Spleen (tissue), 7 donors: Measurements from ENCODE around the gene CBARP.

Source experiments
- POLR2AphosphoS5 ChIP-seq, 3 donors: sonication (generic); formaldehyde crosslinking; IDR thresholded peaks; one replicate each; pipeline ENCODE4 v1.5.1; 2017; ENCODE audit warnings: antibody characterized with exemption in 3 of 3
- TF ChIP-seq, protein P1 (sequence below), 11 experiments: fragments of 200-600 bp in 7 of 11; fragments of 450-650 bp in 4 of 11; sonication (generic) in 4 of 11; IDR thresholded peaks in 8 of 11; conservative IDR thresholded peaks in 3 of 11; 1 replicate in 7 of 11; 2 replicates in 4 of 11; pipeline versions ENCODE4 v1.4.0 to v1.8.0; 2016 to 2021; ENCODE audit warnings: antibody characterized with exemption in 11 of 11, inconsistent platforms in 4 of 11, mild to moderate bottlenecking in 1 of 11
- donor health status: DM: no; HTN: no; CAD: no; lungs with moderate emphysema.
- donor health status: DM: no; HTN: no; CAD: no.
- donor health status: DM: no; HTN: no; CAD: no.

DNA sequence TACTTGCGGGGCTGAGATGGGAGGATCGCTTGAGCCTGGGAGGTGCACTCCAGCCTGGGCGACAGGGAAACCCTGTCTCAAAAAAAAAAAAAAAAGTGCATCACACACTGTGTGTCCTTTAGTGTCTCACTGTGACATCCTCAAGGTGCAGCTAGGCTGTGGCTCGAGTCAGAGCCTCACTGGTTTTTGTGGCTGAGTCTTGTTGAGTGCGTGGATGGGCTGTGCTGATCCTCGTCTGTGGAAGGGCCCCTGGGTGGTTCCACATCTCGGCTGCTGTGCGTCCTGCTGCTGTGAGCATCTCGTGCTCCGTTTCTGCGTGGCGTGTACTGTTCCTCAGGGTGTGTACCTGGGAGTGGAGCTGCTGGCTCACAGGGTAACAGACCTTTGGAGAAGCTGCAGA lies 21.0 kb downstream of the CBARP start:
- TF ChIP-seq, protein P1, sequence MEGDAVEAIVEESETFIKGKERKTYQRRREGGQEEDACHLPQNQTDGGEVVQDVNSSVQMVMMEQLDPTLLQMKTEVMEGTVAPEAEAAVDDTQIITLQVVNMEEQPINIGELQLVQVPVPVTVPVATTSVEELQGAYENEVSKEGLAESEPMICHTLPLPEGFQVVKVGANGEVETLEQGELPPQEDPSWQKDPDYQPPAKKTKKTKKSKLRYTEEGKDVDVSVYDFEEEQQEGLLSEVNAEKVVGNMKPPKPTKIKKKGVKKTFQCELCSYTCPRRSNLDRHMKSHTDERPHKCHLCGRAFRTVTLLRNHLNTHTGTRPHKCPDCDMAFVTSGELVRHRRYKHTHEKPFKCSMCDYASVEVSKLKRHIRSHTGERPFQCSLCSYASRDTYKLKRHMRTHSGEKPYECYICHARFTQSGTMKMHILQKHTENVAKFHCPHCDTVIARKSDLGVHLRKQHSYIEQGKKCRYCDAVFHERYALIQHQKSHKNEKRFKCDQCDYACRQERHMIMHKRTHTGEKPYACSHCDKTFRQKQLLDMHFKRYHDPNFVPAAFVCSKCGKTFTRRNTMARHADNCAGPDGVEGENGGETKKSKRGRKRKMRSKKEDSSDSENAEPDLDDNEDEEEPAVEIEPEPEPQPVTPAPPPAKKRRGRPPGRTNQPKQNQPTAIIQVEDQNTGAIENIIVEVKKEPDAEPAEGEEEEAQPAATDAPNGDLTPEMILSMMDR (IDR thresholded peaks at IDR 0.05 in 8 of 11, conservative IDR thresholded peaks at IDR 0.05 in 3 of 11) = no peak
- TF ChIP-seq POLR2AphosphoS5 (IDR thresholded peaks at IDR 0.05) = no peak
